Activated T-helper 1 cell treated with anti-CD3 and anti-CD28 coated beads, Interleukin-12 subunit alpha, Interleukin-12 subunit beta, Interleukin-2, Interleukin-4 antibody, amounts not matched to agents 30 ng/mL and 10 ng/mL and 1 ng/mL, durations not matched to agents 14 hours and 24 hours and 36 hours (primary cell): ENCODE data around the gene SST. TPM values are rescaled to one million over a fixed set of nuclear protein-coding genes. Genes with fewer than 3 reads are reported as not detected.

Source experiments
- DNase-seq: peaks from one replicate; pipeline ENCODE4 v3.0.0; 2021; ENCODE audit warnings: low spot score
- H3K27ac Mint-ChIP-seq: one replicate; pipeline ENCODE4 v1.8.0; 2021; ENCODE audit warnings: mild to moderate bottlenecking, mixed read lengths
- H3K27me3 Mint-ChIP-seq: one replicate; pipeline ENCODE4 v1.8.0; 2022; ENCODE audit warnings: mild to moderate bottlenecking, moderate library complexity, mixed read lengths; ENCODE audit not compliant: insufficient read depth
- H3K36me3 Mint-ChIP-seq: one replicate; pipeline ENCODE4 v1.8.0; 2021; ENCODE audit warnings: low read depth, mixed read lengths
- H3K4me1 Mint-ChIP-seq: one replicate; pipeline ENCODE4 v1.8.0; 2021; ENCODE audit warnings: low read depth, mixed read lengths
- H3K4me3 Mint-ChIP-seq: one replicate; pipeline ENCODE4 v1.8.0; 2021; ENCODE audit warnings: mild to moderate bottlenecking, moderate library complexity, mixed read lengths
- H3K9me3 Mint-ChIP-seq: one replicate; pipeline ENCODE4 v1.8.0; 2021; ENCODE audit warnings: mixed read lengths
- intact Hi-C: fragments of 100-400 bp; cut with micrococcal nuclease; formaldehyde crosslinking; loops from one replicate; pipeline ENCODE4 v1.15.1; 2024
- total RNA-seq: library from RNA; stranded (reverse); gene quantifications from 2 replicates; pipeline ENCODE4 v1.2.3, GENCODE V29; 2022

The SST gene
- total RNA-seq: not detected in 2 replicates

- Mint-ChIP-seq H3K4me3 (no peak within 1 kb of the TSS), H3K4me1 (no peaks in the 10 kb centered on the region), H3K9me3 (no peaks in the 10 kb centered on the region), H3K27me3 (peaks cover 48% of the 10 kb centered on the region), H3K36me3 (no peaks in the 10 kb centered on the region), H3K27ac (no peak within 1 kb of the TSS)
- intact Hi-C loops: no loop called here
- DNase-seq: no peak
Observed at GRCh38 chr3:187669675-187670504, at the start of gene SST. Gene SST (minus strand): TSS chr3:187670394. CDS start chr3:187670291, 103 bp downstream.

DNA sequence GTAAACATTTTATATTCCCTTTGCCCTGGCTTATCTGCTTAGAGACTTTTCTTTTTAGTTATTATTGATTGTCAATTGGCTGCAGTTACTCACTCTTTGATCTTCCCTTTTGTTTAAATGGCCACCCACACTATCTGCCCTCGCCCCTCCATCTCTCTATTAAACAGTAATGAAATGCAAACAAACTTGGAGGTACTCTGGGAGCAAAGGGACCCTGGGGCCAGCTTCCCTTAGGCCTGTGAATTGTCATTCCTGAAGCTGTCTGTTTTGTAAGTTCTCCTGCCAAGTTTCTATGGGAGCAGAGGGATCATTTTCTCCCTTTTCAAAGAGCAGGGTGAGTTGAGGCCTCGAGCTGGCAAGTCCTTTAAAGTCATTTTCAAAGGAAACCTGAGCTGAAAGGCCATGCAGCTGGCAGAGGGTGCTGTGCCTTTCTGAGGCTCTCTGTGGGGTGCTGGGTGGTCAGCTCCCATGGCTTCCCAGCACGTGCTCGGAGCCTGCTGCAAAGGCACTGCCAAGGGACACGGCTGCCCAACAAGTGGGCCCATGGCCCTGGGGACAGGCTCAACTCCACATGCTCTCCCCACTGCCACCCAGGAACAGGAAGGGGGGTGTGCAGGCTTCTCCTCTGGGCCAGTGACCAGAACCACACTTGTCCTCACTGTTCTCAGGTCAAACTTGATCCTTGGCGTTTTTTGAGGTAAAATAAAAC, 49.6 kb upstream of the SST start:
- Mint-ChIP-seq H3K9me3 (no peaks in the 10 kb centered on the region), H3K36me3 (peaks cover 34% of the 10 kb centered on the region), H3K4me3 (no peak overlapping the region), H3K27ac (no peak overlapping the region), H3K4me1 (no peaks in the 10 kb centered on the region), H3K27me3 (no peaks in the 10 kb centered on the region)
- intact Hi-C loops: no loop called here
- DNase-seq: no peak

DNA sequence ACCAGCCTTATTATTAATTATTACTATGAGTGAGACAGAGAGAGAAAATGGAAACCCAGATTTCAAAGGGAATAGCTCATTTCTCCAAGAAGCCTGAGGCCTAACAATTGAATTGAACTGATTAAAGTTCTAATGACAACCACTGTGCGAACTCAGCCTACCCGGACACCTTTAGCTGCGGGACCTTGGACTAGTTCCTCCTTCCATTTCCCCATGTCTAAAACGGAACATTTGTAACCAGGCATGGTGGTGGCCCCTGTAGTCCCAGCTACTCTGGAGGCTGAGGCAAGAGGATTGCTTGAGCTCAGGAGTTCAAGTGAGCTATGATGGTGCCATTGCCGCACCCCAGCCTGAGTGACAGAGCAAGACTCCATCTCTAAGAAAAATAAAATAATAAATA, 48.6 kb upstream of the SST start:
- Mint-ChIP-seq H3K36me3 (peaks cover 24% of the 10 kb centered on the region), H3K4me1 (peaks cover 5% of the 10 kb centered on the region), H3K4me3 (no peak overlapping the region), H3K27ac (no peak overlapping the region), H3K9me3 (no peaks in the 10 kb centered on the region), H3K27me3 (peaks cover 3% of the 10 kb centered on the region)
- DNase-seq: no peak
- intact Hi-C loops: no loop called here

- peaks cover 6% of the 10 kb centered on the region for H3K4me1 Mint-ChIP-seq
- no peak overlapping the region for H3K27ac Mint-ChIP-seq
- H3K9me3 Mint-ChIP-seq: no peaks in the 10 kb centered on the region
- peaks cover 3% of the 10 kb centered on the region for H3K27me3 Mint-ChIP-seq
- peaks cover 11% of the 10 kb centered on the region for H3K36me3 Mint-ChIP-seq
- no peak for DNase-seq
- intact Hi-C loops: no loop called here
- no peak overlapping the region for H3K4me3 Mint-ChIP-seq
Observed at GRCh38 chr3:187717572-187717971, 47.4 kb upstream of the SST start.

GRCh38 chr3:187714404-187714979, 44.3 kb upstream of the SST start:
- DNase-seq: peak; percentile 59
- no peak overlapping the region for H3K4me3 Mint-ChIP-seq
- peaks cover 5% of the 10 kb centered on the region for H3K27me3 Mint-ChIP-seq
- no peaks in the 10 kb centered on the region for H3K36me3 Mint-ChIP-seq
- no peak overlapping the region for H3K27ac Mint-ChIP-seq
- H3K4me1 Mint-ChIP-seq: peaks cover 6% of the 10 kb centered on the region
- no peaks in the 10 kb centered on the region for H3K9me3 Mint-ChIP-seq
- intact Hi-C loops: loop anchor here (1.0 kb wide), 4 partner anchors 35 to 494 kb away; no protein-coding TSS in a partner anchor

- peak; percentile 17 for DNase-seq
- Mint-ChIP-seq H3K4me1 (peaks cover 6% of the 10 kb centered on the region), H3K4me3 (no peak overlapping the region), H3K9me3 (no peaks in the 10 kb centered on the region), H3K36me3 (no peaks in the 10 kb centered on the region), H3K27ac (no peak overlapping the region), H3K27me3 (peaks cover 7% of the 10 kb centered on the region)
- intact Hi-C loops: no loop called here
Observed at GRCh38 chr3:187713504-187713903, 43.3 kb upstream of the SST start.

DNA sequence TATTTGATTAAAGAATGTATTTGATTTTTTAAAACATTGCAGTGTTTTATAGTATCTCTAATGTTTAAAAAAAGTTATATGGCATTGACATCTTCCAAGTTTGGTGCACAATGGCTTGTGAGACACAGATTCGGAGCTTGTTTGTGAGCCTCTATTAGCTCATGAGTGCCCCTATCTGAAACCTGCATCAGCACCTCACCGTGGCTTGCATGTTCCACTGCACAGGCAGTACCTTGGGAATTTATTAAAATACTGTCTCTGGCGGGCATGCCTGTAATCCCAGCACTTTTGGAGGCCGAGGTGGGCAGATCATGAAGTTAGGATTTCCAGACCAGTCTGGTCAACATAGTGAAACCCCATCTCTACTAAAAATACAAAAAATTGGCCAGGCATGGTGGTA, 39.0 kb upstream of the SST start:
- DNase-seq: no peak
- H3K9me3 Mint-ChIP-seq: no peaks in the 10 kb centered on the region
- no peak overlapping the region for H3K4me3 Mint-ChIP-seq
- peaks cover 5% of the 10 kb centered on the region for H3K4me1 Mint-ChIP-seq
- peaks cover 4% of the 10 kb centered on the region for H3K27me3 Mint-ChIP-seq
- no peaks in the 10 kb centered on the region for H3K36me3 Mint-ChIP-seq
- H3K27ac Mint-ChIP-seq: no peak overlapping the region
- intact Hi-C loops: no loop called here

DNA sequence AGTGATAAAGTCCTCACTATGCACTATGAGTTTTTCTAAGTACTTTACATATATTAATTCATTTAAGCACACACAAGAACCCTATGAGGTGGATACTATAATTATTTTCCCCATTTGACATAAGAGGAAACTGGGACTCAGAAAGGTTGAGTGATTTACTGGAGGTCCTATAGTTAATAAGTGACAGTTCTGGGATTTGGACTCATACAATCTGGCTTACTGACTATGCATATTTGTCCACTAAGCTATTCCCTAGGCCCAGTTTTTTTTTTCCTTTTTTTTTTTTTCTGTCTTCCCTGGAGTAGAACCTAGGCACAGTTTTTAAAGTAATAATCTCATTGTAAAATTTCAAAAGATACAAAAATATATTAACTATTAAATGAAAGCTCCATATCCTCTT, 38.5 kb upstream of the SST start:
- H3K27ac Mint-ChIP-seq: no peak overlapping the region
- DNase-seq: no peak
- H3K27me3 Mint-ChIP-seq: peaks cover 4% of the 10 kb centered on the region
- intact Hi-C loops: no loop called here
- H3K9me3 Mint-ChIP-seq: no peaks in the 10 kb centered on the region
- H3K4me3 Mint-ChIP-seq: no peak overlapping the region
- H3K4me1 Mint-ChIP-seq: peaks cover under 1% of the 10 kb centered on the region
- no peaks in the 10 kb centered on the region for H3K36me3 Mint-ChIP-seq

DNA sequence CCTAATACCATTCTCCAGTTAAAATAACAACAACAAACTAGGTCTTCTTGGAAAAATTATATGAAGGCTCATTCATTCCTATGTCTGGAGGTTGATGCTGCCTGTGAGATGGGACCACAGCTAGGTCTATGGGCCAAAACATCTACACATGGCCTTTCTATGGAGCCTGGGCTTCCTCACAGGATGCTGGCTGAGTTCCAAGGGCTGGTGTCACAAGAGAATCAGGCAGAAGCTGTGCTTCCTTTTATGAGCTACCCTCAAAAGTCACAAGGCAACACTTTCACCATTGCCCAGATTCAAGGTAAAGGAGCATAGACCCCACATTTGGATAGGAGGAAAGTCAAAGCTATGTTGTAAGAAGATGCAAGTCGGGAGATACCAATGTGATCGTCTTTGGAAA, 36.8 kb upstream of the SST start:
- peaks cover 4% of the 10 kb centered on the region for H3K27me3 Mint-ChIP-seq
- no peak overlapping the region for H3K4me3 Mint-ChIP-seq
- H3K36me3 Mint-ChIP-seq: no peaks in the 10 kb centered on the region
- no peaks in the 10 kb centered on the region for H3K9me3 Mint-ChIP-seq
- DNase-seq: no peak
- no peak overlapping the region for H3K27ac Mint-ChIP-seq
- intact Hi-C loops: no loop called here
- H3K4me1 Mint-ChIP-seq: no peaks in the 10 kb centered on the region

GRCh38 chr3:187705164-187705563, 35.0 kb upstream of the SST start:
- Mint-ChIP-seq H3K27me3 (peaks cover 2% of the 10 kb centered on the region), H3K4me3 (no peak overlapping the region), H3K27ac (no peak overlapping the region), H3K4me1 (no peaks in the 10 kb centered on the region), H3K36me3 (no peaks in the 10 kb centered on the region), H3K9me3 (no peaks in the 10 kb centered on the region)
- intact Hi-C loops: no loop called here
- DNase-seq: no peak

DNA sequence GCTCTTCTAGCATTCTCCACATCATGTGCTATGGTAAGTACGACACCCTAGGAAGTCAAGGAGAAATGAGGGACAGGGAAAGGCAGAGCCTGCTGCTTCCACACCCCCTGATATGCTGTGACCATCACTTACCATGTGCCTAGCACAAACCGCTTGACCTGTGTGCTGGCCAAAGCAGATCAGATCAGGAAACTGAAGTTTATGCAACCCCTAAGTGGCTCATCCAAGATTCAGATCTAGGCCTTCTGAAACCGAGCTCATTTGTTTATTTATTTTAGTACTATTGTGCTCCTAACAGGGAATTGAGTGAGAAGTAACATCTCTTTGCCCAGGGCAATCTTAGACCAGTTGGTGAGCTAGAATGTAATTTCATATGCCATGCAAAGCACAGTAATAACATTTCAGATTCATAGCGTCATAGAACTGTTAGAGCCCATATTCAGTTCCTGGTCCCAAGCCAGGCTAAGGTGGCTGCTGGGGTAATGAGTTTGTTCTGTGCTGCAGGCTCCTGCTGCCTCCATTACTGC, 32.4 kb upstream of the SST start, which contains the start of gene RTP2:
Gene RTP2, minus strand, starts transcription at position 51 of the 527 bp plus-strand sequence. CDS start 429 bp downstream, outside the sequence.
- no peak within 1 kb of the TSS for H3K4me3 Mint-ChIP-seq
- no peaks in the 10 kb centered on the region for H3K4me1 Mint-ChIP-seq
- H3K9me3 Mint-ChIP-seq: no peaks in the 10 kb centered on the region
- DNase-seq: no peak
- no peak within 1 kb of the TSS for H3K27ac Mint-ChIP-seq
- no peaks in the 10 kb centered on the region for H3K36me3 Mint-ChIP-seq
- no peaks in the 10 kb centered on the region for H3K27me3 Mint-ChIP-seq
- intact Hi-C loops: no loop called here

DNA sequence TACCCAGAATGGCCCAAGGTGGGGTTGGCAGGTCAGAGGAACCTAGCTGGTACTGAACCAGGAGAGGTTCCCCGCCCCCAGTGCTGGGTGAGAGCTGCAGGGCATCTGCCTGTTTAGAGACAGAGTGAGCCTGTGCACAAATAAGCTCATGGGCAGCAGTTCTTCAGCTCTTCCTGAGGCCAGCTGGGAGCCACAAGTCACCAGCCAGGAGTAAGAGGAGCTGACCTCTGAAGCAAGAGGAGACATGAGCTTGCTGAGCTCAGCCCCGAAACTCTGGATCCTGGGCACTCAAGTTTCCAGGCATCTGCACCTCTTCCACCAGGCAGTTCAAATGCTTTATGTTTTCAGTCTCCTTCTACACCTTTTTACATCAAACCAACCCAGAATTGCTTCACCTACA, 30.1 kb upstream of the SST start:
- no peak for DNase-seq
- intact Hi-C loops: no loop called here
- Mint-ChIP-seq H3K27me3 (peaks cover 3% of the 10 kb centered on the region), H3K4me3 (no peak overlapping the region), H3K4me1 (no peaks in the 10 kb centered on the region), H3K36me3 (no peaks in the 10 kb centered on the region), H3K27ac (no peak overlapping the region), H3K9me3 (no peaks in the 10 kb centered on the region)
